ENCODE data around the gene RTEL1.

The RTEL1 gene

GRCh38 chr20:63733579-63734081, 75.5 kb downstream of the RTEL1 start:
- no peak overlapping the region for H3K27ac ChIP-seq
- DNase-seq = no peak
- no peaks in the 10 kb centered on the region for H3K27me3 ChIP-seq (replicated peaks)
- H3K4me3 ChIP-seq (ENCODE audit: low read depth, low read length) = no peak overlapping the region
- peaks cover 28% of the 10 kb centered on the region for H3K36me3 ChIP-seq (replicated peaks)
- in situ Hi-C loops (cut with HindIII; ENCODE audit: low pct_ligation_motif_present, low sequenced_read_pairs) = no loop called here
- TF ChIP-seq, protein P1, sequence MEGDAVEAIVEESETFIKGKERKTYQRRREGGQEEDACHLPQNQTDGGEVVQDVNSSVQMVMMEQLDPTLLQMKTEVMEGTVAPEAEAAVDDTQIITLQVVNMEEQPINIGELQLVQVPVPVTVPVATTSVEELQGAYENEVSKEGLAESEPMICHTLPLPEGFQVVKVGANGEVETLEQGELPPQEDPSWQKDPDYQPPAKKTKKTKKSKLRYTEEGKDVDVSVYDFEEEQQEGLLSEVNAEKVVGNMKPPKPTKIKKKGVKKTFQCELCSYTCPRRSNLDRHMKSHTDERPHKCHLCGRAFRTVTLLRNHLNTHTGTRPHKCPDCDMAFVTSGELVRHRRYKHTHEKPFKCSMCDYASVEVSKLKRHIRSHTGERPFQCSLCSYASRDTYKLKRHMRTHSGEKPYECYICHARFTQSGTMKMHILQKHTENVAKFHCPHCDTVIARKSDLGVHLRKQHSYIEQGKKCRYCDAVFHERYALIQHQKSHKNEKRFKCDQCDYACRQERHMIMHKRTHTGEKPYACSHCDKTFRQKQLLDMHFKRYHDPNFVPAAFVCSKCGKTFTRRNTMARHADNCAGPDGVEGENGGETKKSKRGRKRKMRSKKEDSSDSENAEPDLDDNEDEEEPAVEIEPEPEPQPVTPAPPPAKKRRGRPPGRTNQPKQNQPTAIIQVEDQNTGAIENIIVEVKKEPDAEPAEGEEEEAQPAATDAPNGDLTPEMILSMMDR (IDR thresholded peaks at IDR 0.05; ENCODE audit: low read depth, low read length, missing control alignments) = no peak

- H3K36me3 ChIP-seq (replicated peaks) = peaks cover 28% of the 10 kb centered on the region
- H3K27me3 ChIP-seq (replicated peaks) = no peaks in the 10 kb centered on the region
- DNase-seq = no peak
- H3K27ac ChIP-seq = no peak overlapping the region
- no peak overlapping the region for H3K4me3 ChIP-seq (ENCODE audit: low read depth, low read length)
- in situ Hi-C loops (cut with HindIII; ENCODE audit: low pct_ligation_motif_present, low sequenced_read_pairs) = no loop called here
- TF ChIP-seq, protein P1 (IDR thresholded peaks at IDR 0.05; ENCODE audit: low read depth, low read length, missing control alignments) = no peak
Observed at GRCh38 chr20:63734111-63734945, 76.2 kb downstream of the RTEL1 start.

GRCh38 chr20:63734946-63735858, 77.1 kb downstream of the RTEL1 start:
- TF ChIP-seq, protein P1 (IDR thresholded peaks at IDR 0.05; ENCODE audit: low read depth, low read length, missing control alignments) = no peak
- H3K27me3 ChIP-seq (replicated peaks) = no peaks in the 10 kb centered on the region
- in situ Hi-C loops (cut with HindIII; ENCODE audit: low pct_ligation_motif_present, low sequenced_read_pairs) = no loop called here
- peaks cover 22% of the 10 kb centered on the region for H3K36me3 ChIP-seq (replicated peaks)
- H3K27ac ChIP-seq = no peak overlapping the region
- no peak for DNase-seq
- no peak overlapping the region for H3K4me3 ChIP-seq (ENCODE audit: low read depth, low read length)

DNA sequence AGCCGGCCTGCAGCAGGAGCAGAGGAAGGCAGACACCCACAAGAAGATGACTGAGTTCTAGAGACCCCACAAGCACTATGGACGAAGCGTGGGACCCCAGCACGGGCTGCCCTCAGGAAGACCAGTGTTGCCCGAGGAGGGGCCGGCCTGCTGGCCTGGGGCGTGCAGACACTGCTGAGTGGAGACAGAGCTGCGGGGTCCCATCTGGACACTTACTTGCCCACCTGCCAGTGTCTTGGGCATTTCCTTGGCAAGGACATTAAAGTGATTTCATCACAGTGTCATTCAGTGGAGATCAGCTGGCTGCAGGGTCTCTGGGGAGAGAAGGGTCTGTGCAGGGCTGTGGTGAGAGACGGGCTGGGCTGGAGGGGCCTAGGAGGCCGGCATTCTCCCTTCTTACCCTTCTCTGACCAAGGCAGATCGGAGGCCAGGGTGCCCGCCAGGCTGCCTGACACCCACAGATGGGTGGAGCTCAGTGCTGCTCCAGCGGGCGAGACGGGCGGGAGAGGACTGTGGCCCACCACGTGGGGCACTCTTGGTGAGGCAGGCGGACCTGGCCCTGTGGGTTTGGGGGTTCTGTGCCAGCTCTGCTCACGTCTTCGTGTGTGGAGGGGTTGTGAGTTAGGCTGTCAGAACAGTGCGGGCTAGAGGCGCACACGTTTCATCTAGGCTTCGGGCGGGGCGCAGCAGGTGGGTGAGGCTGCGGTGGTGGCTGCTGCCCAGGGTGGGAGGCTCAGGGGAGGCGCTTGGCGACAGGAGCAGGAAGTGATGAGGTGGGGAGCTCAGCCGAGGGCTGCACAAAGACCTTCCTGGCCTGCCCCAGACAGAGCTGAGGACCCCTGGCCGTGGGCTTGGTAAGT, 78.0 kb downstream of the RTEL1 start, which contains the start of gene LIME1:
Gene LIME1, plus strand, starts transcription at position 806 of the 860 bp plus-strand sequence. CDS start 886 bp downstream, outside the sequence.
- in situ Hi-C loops (cut with HindIII; ENCODE audit: low pct_ligation_motif_present, low sequenced_read_pairs) = no loop called here
- Histone ChIP-seq H3K36me3 (replicated peaks) (peaks cover 22% of the 10 kb centered on the region), H3K27ac (no peak within 1 kb of the TSS), H3K27me3 (replicated peaks) (no peaks in the 10 kb centered on the region), H3K4me3 (ENCODE audit: low read depth, low read length) (no peak within 1 kb of the TSS)
- no peak for DNase-seq
- TF ChIP-seq, protein P1 (IDR thresholded peaks at IDR 0.05; ENCODE audit: low read depth, low read length, missing control alignments) = no peak

Data from brain microvascular endothelial cell (primary cell).